ENCODE data around the gene USP6NL.

Gene USP6NL

DNA sequence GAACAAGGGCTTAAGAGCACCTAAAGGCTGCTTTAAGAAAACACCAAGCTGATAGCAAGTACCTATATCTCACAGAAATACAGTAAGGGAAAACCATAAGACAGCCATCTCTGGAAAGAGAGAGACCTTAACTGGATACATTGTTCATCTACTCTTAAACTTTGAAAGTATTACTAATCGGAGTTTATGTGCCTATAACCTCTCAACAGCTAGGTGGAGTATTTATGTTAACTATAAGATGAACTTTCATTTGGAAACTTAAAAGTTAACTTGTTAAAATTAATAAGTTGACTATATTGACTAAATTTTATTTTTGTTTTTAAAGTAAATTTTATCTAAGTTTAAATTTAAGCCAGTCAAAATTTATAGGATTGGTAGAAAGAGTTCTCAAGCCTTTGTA lies 90.6 kb downstream of the USP6NL start:
- H3K4me1 ChIP-seq (ENCODE audit: control insufficient read depth, insufficient read depth, low read length), result peaks cover 12% of the 10 kb centered on the region
- H3K36me3 ChIP-seq (ENCODE audit: control insufficient read depth, insufficient read depth, low read length), result no peaks in the 10 kb centered on the region
- H3K4me3 ChIP-seq (ENCODE audit: low read length), result no peak overlapping the region
- H3K9ac ChIP-seq (ENCODE audit: low read length), result no peak overlapping the region
- H3K9me3 ChIP-seq (ENCODE audit: control insufficient read depth, low read length), result no peaks in the 10 kb centered on the region
- no peaks in the 10 kb centered on the region for H3K27me3 ChIP-seq (ENCODE audit: control insufficient read depth, insufficient read depth, low read length)

DNA sequence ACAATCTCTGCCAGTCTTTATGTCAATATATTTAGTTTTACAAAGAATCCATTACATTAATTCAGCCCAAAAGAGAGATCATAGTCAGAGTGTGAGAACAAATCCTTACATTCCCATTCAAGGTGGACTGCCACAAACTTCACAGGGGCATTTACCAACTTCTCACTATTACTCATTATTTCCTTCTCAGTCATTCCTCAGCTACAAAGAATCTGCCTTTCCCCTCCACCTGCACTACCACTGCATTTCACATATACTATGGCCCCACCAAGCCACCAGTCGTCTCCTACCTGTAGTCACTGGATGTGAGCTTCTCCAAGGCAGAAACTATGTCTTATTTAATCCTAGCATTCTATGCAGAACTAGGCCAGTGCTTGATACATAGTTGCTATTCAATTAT lies 94.3 kb downstream of the USP6NL start:
- no peaks in the 10 kb centered on the region for H3K36me3 ChIP-seq (ENCODE audit: control insufficient read depth, insufficient read depth, low read length)
- no peaks in the 10 kb centered on the region for H3K27me3 ChIP-seq (ENCODE audit: control insufficient read depth, insufficient read depth, low read length)
- H3K4me1 ChIP-seq (ENCODE audit: control insufficient read depth, insufficient read depth, low read length), result peaks cover 5% of the 10 kb centered on the region
- no peak overlapping the region for H3K9ac ChIP-seq (ENCODE audit: low read length)
- H3K9me3 ChIP-seq (ENCODE audit: control insufficient read depth, low read length), result no peaks in the 10 kb centered on the region
- no peak overlapping the region for H3K4me3 ChIP-seq (ENCODE audit: low read length)

DNA sequence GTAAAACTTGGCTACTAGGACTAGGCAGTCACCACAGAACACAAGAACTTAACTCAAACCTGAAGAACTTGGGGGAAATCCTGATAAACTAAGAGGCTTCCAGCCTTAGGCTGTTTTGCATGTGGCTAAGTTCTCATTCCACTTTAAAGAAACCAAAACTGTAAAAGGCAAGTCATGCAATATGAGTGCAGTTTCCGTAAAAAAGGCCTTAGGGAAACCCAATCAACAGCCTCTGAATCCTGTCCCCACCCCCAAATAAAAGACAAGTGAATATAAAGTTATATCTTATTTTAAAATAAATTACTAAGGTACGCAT lies 95.1 kb downstream of the USP6NL start:
- Histone ChIP-seq H3K9me3 (ENCODE audit: control insufficient read depth, low read length) (no peaks in the 10 kb centered on the region), H3K27me3 (ENCODE audit: control insufficient read depth, insufficient read depth, low read length) (no peaks in the 10 kb centered on the region), H3K4me3 (ENCODE audit: low read length) (no peak overlapping the region), H3K9ac (ENCODE audit: low read length) (no peak overlapping the region), H3K36me3 (ENCODE audit: control insufficient read depth, insufficient read depth, low read length) (no peaks in the 10 kb centered on the region), H3K4me1 (ENCODE audit: control insufficient read depth, insufficient read depth, low read length) (no peaks in the 10 kb centered on the region)

DNA sequence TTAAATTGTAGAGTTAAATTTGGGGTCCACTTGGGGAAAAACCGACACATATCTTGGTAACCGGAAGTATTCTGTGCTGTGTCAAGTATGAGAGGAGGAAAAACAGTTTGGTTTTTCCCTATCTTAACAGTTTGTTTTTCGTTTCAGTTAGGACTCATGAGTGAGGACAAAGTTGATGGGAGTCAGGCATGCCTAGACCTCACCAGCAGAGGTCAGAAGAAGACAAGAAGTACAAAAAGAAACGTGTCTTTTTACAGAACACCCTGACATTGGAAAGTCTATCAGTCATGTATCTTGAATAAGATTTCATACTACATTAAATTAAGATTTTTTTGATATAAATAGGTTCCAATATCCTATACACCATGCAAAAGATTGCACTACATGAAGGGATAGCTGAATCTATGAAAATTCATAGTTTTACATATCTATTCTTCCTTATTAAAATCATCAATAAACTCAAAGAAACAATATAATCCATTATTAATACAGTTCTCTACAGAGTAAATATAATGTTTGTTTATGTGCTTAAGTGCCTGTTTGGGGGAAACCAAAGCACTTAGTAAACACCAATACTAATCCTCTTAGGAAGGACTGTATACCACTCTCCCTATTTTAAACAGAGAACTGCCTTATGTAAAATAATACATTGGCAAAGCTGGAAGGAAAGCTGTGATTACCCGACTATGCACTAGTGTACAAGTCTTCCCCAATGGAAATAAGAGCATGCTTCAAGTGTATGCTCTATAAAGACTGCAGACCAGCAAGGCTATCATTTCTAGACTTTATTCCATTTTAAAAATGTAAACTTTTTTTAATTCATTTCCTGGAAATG lies 95.6 kb downstream of the USP6NL start:
- Histone ChIP-seq H3K4me1 (ENCODE audit: control insufficient read depth, insufficient read depth, low read length) (no peaks in the 10 kb centered on the region), H3K36me3 (ENCODE audit: control insufficient read depth, insufficient read depth, low read length) (no peaks in the 10 kb centered on the region), H3K4me3 (ENCODE audit: low read length) (no peak overlapping the region), H3K27me3 (ENCODE audit: control insufficient read depth, insufficient read depth, low read length) (no peaks in the 10 kb centered on the region), H3K9me3 (ENCODE audit: control insufficient read depth, low read length) (no peaks in the 10 kb centered on the region), H3K9ac (ENCODE audit: low read length) (no peak overlapping the region)

DNA sequence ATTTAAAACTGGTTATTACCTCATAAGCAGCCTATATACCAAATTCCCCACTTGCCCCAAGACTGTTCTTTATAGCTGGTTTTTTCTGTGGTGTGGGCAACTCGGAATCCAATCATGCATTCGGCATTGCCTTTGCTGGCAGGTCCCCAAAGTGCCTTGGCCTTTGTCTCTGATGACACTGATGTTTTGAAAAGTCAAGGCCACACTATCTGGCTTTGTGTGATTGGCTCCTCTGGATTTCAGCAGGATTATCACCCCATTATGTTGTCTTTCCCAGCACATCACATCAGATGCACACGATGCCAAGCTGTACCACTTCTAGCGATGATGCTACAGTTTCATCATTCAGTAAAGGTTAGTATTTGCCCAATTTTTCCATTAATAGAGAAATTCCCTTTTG lies 97.7 kb downstream of the USP6NL start:
- Histone ChIP-seq H3K36me3 (ENCODE audit: control insufficient read depth, insufficient read depth, low read length) (no peaks in the 10 kb centered on the region), H3K27me3 (ENCODE audit: control insufficient read depth, insufficient read depth, low read length) (no peaks in the 10 kb centered on the region), H3K4me1 (ENCODE audit: control insufficient read depth, insufficient read depth, low read length) (no peaks in the 10 kb centered on the region), H3K9me3 (ENCODE audit: control insufficient read depth, low read length) (no peaks in the 10 kb centered on the region), H3K9ac (ENCODE audit: low read length) (no peak overlapping the region), H3K4me3 (ENCODE audit: low read length) (no peak overlapping the region)

DNA sequence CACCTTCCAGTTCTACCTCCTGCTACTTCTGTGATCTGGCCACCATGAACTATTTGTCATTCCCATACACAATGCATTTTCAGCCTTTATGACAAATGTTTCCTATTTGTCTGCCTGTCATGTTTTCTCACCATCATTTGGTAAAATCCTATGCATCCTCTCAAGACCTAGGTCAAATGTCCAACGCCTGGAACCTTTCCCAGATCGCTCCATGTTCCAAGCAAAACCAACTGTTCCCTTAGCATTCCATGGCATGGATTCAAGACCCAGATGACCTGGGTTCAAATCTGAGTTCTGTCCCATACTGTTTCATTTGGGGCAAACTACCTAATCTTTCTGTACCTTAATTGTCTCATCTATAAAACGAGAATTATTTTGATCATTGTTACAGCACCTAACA lies 98.9 kb downstream of the USP6NL start:
- H3K4me1 ChIP-seq (ENCODE audit: control insufficient read depth, insufficient read depth, low read length), result no peaks in the 10 kb centered on the region
- H3K27me3 ChIP-seq (ENCODE audit: control insufficient read depth, insufficient read depth, low read length), result no peaks in the 10 kb centered on the region
- H3K9me3 ChIP-seq (ENCODE audit: control insufficient read depth, low read length), result no peaks in the 10 kb centered on the region
- H3K36me3 ChIP-seq (ENCODE audit: control insufficient read depth, insufficient read depth, low read length), result no peaks in the 10 kb centered on the region
- no peak overlapping the region for H3K9ac ChIP-seq (ENCODE audit: low read length)
- H3K4me3 ChIP-seq (ENCODE audit: low read length), result no peak overlapping the region

DNA sequence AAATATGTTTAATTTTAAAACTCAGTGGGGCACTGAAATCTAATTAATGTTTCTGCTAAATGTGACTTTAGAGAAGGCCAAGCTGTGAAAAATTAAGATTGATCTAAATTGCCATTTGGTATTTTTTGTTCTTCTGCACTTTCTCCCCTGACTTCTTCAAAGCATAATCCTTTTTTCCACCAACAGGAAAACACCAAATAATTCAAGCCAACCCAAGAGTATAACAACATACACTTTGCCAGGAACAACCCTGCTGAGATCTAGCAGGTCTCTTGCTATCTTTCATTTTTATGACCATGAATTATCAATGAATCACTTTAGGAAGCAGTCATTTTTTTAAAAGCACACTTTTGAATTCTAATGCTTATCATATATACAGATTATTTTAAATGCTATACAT lies 100.1 kb downstream of the USP6NL start:
- Histone ChIP-seq H3K4me3 (ENCODE audit: low read length) (no peak overlapping the region), H3K9me3 (ENCODE audit: control insufficient read depth, low read length) (no peaks in the 10 kb centered on the region), H3K36me3 (ENCODE audit: control insufficient read depth, insufficient read depth, low read length) (no peaks in the 10 kb centered on the region), H3K4me1 (ENCODE audit: control insufficient read depth, insufficient read depth, low read length) (no peaks in the 10 kb centered on the region), H3K9ac (ENCODE audit: low read length) (no peak overlapping the region), H3K27me3 (ENCODE audit: control insufficient read depth, insufficient read depth, low read length) (no peaks in the 10 kb centered on the region)

DNA sequence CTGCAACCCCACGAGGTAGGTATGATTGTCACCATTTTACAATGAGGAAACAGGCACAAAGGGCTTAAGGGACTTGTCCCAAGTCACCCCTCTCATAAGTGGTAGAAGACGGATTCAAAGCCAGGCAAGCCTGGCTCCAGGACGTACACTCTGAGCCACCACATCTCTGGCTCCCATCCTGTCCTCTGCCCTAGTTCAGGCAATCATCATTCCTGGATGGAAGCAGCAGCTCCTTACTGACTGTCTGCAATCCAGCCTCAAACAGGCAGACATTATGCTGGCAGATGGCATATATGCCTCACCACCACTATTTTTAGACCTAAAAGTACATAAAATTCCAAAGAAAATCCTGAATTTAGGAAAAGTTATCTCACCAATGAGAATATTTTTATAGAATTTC lies 100.7 kb downstream of the USP6NL start:
- Histone ChIP-seq H3K9me3 (ENCODE audit: control insufficient read depth, low read length) (no peaks in the 10 kb centered on the region), H3K4me3 (ENCODE audit: low read length) (no peak overlapping the region), H3K9ac (ENCODE audit: low read length) (no peak overlapping the region), H3K27me3 (ENCODE audit: control insufficient read depth, insufficient read depth, low read length) (no peaks in the 10 kb centered on the region), H3K4me1 (ENCODE audit: control insufficient read depth, insufficient read depth, low read length) (no peaks in the 10 kb centered on the region), H3K36me3 (ENCODE audit: control insufficient read depth, insufficient read depth, low read length) (no peaks in the 10 kb centered on the region)

DNA sequence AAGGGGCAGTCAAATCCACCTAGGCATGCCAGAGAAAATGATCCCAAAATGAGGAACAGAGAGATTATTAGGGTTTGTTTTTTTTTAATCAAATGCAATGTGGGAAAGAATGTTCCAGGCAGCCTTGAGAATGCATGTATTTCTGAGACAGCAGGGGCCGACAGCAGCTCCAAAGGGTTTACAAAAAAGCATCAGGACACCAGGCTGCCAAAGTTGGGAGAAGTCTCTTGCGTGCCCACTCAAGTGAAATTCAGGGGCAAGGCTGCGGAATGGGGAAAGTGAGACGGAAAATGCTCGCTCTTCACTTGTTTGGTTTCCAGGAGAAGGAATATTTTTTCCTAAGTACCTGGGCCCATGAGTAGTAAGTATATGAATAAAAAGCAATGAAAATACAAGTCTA lies 101.2 kb downstream of the USP6NL start:
- Histone ChIP-seq H3K36me3 (ENCODE audit: control insufficient read depth, insufficient read depth, low read length) (no peaks in the 10 kb centered on the region), H3K4me3 (ENCODE audit: low read length) (no peak overlapping the region), H3K9ac (ENCODE audit: low read length) (no peak overlapping the region), H3K4me1 (ENCODE audit: control insufficient read depth, insufficient read depth, low read length) (no peaks in the 10 kb centered on the region), H3K27me3 (ENCODE audit: control insufficient read depth, insufficient read depth, low read length) (no peaks in the 10 kb centered on the region), H3K9me3 (ENCODE audit: control insufficient read depth, low read length) (no peaks in the 10 kb centered on the region)

DNA sequence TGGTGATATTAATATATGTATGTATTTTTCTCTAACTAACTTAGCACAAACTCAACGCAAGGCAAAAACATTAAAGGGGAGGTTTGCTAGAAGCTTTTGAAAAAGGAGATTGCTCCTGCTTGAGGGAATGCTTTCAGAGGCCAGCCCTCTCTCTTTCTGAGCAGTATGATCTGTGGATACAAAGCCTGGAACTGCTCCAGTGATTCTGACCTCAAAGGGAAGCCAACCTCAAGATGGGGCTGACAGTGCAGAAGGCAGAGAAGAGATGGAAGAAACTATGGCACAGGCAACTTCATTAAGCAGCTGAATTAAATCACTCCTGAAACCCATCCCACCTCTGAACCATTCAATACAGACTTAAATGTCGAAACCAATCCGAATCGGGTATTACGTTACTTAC lies 102.4 kb downstream of the USP6NL start:
- Histone ChIP-seq H3K9me3 (ENCODE audit: control insufficient read depth, low read length) (no peaks in the 10 kb centered on the region), H3K36me3 (ENCODE audit: control insufficient read depth, insufficient read depth, low read length) (no peaks in the 10 kb centered on the region), H3K4me1 (ENCODE audit: control insufficient read depth, insufficient read depth, low read length) (no peaks in the 10 kb centered on the region), H3K27me3 (ENCODE audit: control insufficient read depth, insufficient read depth, low read length) (no peaks in the 10 kb centered on the region), H3K9ac (ENCODE audit: low read length) (no peak overlapping the region), H3K4me3 (ENCODE audit: low read length) (no peak overlapping the region)

DNA sequence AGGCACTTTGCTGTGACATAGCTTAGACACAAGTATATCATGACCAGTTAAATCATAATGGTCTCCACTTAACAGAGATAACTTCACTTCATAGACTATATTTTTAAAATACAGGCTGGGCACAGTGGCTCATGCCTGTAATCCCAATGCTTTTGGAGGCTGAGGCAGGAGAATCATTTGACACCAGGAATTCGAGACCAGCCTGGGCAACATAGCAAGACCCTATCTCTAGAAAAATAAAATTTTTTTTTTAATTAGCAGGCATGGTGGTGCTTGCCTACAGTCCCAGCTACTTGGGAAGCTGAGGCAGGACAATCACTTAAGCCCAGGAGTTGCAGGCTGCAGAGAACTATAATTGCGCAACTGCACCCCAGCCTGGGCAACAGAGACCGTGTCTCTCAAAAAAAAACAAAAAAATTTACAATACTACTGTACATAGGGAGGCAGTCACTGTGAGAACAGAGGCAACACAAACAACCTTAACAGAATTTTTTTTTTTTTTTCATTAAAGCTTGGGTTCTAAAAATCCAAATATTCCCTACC lies 105.1 kb downstream of the USP6NL start:
- Histone ChIP-seq H3K36me3 (ENCODE audit: control insufficient read depth, insufficient read depth, low read length) (no peaks in the 10 kb centered on the region), H3K9ac (ENCODE audit: low read length) (no peak overlapping the region), H3K4me3 (ENCODE audit: low read length) (no peak overlapping the region), H3K9me3 (ENCODE audit: control insufficient read depth, low read length) (no peaks in the 10 kb centered on the region), H3K4me1 (ENCODE audit: control insufficient read depth, insufficient read depth, low read length) (no peaks in the 10 kb centered on the region), H3K27me3 (ENCODE audit: control insufficient read depth, insufficient read depth, low read length) (no peaks in the 10 kb centered on the region)

DNA sequence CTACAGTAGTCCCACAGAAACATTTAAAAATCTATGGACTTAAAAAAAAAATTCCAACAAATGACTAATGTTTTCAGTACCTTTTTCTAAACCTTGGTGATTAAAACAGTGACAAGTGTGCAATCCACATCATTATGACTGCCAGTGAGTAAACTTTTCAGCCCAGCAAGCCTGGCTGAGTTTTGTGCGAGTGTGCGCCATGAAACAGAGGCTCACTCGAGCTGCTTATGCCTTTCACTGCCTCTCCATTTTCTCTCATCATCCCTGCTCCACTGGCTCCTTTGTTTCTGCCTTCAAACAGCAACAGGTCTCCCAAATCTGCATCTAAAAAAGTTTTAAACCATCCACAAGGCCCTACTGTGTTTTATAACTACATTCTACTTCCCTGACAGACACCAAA lies 105.8 kb downstream of the USP6NL start:
- Histone ChIP-seq H3K9ac (ENCODE audit: low read length) (no peak overlapping the region), H3K9me3 (ENCODE audit: control insufficient read depth, low read length) (no peaks in the 10 kb centered on the region), H3K4me1 (ENCODE audit: control insufficient read depth, insufficient read depth, low read length) (no peaks in the 10 kb centered on the region), H3K4me3 (ENCODE audit: low read length) (no peak overlapping the region), H3K36me3 (ENCODE audit: control insufficient read depth, insufficient read depth, low read length) (no peaks in the 10 kb centered on the region), H3K27me3 (ENCODE audit: control insufficient read depth, insufficient read depth, low read length) (no peaks in the 10 kb centered on the region)

Data from mucosa of stomach (tissue), 1 donor.